T1000 (cell line): ENCODE data around the gene MSH4.
"Not testable (repeated sequence)": the region's sequence is repeated elsewhere in the genome, so short reads cannot be mapped to it uniquely, and the experiment has no call there.

Source experiments
- DNase-seq: peaks from one replicate; lab custom pipeline; 2025; ENCODE audit warnings: mixed read lengths; lab: John Stamatoyannopoulos, UW

The MSH4 gene

DNA sequence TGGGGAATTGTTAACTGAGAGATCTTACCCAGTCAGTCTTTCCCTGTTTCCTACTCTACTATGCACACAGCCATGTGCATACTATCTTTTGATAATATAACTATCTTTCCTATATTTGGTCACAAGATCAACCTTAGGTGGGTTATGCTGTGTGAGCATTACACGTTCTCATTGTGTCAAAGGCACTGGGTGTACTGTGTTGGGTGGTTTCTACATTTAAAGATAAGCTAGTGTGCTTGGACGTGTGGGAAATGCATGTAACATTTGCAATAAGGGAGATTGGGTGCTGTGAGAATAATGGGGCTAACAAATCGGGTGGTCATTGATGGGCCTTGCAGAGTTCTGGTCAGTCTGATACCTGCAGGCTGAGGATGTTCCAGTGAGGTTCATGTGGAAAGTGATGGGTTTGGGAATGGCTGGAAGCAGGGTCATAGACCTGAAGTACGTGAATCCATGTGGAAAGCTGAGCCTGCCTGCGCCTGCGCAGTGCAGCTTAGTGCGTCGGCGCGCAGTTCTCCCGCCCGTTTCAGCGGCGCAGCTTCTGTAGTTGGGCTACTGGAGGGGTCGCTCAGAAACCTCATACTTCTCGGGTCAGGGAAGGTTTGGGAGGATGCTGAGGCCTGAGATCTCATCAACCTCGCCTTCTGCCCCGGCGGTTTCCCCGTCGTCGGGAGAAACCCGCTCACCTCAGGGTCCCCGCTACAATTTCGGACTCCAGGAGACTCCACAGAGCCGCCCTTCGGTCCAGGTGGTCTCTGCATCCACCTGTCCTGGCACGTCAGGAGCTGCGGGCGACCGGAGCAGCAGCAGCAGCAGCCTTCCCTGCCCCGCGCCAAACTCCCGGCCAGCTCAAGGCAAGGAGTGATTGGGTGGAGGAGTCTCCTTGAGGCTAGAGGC is at the start of gene MSH4:
Gene MSH4 (plus strand): TSS at position 507 of the 897 bp plus-strand sequence. CDS start 104 bp downstream, at position 611.
- no peak for DNase-seq

DNA sequence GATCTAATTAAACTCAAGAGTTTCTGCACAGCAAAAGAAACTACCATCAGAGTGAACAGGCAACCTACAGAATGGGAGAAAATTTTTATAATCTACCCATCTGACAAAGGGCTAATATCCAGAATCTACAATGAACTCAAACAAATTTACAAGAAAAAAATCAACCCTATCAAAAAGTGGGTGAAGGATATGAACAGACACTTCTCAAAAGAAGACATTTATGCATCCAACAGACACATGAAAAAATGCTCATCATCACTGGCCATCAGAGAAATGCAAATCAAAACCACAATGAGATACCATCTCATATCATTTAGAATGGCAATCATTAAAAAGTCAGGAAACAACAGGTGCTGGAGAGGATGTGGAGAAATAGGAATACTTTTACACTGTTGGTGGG is 39.5 kb upstream of the MSH4 start:
- DNase-seq: not testable (repeated sequence)

DNA sequence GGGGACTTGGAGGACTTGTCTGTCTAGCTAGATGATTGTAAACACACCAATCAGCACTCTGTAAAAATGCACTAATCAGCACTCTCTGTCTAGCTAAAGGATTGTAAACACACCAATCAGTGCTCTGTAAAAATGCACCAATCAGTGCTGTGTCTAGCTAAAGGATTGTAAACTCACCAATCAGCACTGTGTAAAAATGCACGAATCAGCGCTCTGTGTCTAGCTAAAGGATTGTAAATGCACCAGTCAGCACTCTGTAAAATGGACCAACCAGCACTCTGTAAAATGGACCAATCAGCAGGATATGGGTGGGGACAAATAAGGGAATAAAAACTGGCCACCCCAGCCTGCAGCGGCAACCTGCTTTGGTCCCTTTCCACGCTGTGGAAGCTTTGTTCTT is 38.1 kb upstream of the MSH4 start:
- DNase-seq: not testable (repeated sequence)

DNA sequence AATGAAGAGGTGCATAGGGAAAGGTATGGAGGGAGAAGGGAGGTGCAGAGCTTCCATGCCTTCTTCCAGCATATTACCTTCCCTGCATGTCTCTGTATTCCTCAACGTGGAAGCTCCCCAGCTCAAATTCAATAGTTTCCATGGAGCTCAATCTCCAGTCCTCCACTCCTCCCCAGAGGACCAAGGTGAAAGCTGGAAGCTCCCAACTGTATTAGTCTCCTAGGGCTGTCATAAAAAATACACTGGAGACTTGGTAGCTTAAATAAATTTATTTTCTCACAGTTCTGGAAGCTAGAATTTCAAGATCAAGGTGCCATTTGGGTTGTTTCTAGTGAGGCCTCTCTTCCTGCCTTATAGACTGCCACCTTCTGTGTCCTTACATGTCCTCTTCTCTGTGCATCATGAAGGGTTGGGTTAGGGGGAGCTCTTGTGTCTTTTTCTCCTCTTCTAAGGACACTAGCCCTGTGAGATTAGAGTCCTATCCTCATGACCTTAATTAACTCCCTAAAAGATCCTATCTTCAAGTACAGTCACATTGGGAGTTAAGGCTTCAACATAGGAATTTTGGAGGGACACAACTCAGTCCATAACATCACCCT is 32.5 kb upstream of the MSH4 start:
- DNase-seq: no peak

DNA sequence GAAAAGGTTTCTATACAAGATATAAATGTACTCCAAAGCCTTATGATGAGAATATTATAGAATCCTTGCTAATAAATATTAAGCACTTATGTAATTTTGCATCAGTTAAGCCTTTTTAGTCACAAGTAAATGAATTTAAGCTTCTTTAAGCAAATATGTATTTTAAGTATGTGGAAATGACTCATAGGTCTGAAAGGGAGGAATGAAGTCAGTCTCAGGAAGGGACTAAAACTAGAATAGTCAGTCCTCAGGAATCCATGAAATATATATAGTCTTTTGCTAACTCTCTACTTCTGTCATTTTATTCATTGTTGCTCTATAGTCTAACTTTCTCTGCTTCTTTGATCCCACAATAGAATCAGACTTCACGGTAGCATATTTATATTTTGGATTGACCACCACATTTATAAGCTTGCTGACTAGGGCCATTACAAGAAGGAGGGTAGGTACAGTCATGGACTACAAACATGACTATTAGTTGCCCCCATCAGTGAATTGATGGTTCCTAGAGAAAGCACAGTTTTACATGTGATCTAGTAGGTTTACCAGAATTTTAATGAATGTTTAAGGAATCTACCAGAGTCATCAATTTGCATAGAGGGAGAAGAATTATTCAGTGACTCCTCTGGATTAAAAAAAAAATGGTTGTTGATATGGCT is 30.9 kb upstream of the MSH4 start:
- DNase-seq: no peak

DNA sequence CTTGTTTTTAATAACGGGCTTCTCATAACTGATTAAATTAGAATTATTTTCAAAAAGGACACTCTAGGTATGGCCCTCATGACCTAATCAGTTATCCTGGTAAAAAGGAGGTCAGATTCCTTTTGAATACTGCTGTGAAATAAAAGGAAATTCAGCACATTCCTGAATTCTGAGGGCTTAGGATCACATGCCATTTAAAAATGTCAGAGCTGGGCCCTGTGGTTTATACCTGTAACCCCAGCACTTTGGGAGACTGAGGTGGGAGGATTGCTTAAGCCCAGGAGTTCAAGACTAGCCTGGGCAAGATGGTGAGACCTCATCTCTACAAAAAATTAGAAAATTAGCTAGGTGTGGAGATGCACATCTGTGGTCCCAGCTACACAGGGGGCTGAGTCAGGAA is 28.7 kb upstream of the MSH4 start:
- no peak for DNase-seq

DNA sequence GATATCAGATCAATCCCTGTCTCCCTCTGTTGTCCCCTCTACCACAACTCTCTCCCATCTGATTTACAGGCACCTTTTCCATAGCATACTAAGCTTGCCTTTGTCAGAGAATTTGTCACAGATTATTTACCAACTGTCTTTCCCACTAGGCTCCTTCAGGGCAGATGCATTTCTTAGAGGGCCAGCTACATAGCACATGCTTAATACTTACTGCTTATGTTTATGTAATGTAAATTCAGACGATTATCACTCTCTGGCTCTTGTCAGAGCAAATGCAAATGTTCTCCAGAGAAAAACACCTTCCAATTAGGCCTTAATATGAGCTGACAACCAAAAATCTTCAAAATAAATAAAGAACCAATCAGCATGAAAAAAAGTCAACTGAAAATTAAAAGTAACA is 25.9 kb upstream of the MSH4 start:
- DNase-seq: no peak

DNA sequence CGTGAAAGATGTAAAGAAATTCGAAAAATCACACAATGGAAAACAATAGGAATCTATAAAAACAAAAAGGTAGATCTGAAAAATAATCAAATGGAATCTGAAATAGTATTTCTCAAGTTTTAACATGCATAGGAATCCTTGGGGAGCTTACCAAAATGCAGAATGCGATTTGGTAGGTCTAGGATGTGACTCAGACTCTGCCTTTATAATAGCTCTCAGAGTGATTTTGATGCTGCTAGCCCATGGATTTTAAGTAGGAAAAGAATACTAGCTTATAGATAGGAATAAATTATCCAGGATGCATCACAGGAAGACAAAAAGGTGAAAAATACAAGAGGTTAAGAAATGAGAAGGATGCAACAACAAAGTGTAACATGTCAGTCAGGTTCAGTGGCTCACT is 24.7 kb upstream of the MSH4 start:
- DNase-seq: no peak

DNA sequence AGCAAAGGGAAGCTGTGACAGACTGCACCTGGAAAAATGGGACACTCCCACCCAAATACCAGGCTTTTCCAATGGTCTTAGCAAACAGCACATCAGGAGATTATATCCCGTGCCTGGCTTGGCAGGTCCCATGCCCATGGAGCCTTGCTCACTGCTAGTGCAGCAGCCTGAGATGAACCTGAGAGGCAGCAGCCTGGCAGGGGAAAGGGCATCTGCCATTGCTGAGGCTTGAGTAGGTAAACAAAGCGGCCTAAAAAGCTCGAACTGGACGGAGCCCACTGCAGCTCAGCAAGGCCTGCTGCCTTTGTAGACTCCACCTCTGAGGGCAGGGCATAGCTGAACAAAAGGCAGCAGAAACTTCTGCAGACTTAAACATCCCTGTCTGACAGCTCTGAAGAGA is 18.9 kb upstream of the MSH4 start:
- DNase-seq: not testable (repeated sequence)

DNA sequence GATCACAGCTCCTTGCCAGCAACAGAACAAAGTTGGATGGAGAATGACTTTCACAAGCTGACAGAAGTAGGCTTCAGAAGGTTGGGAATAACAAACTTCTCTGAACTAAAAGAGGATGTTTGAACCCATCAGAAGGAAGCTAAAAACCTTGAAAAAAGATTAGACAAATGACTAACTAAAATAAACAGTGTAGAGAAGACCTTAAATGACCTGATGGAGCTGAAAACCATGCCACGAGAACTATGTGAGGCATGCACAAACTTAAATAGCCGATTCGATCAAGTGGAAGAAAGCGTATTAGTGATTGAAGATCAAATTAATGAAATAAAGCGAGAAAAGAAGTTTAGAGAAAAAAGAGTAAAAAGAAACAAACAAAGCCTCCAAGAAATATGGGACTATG is 18.0 kb upstream of the MSH4 start:
- not testable (repeated sequence) for DNase-seq

DNA sequence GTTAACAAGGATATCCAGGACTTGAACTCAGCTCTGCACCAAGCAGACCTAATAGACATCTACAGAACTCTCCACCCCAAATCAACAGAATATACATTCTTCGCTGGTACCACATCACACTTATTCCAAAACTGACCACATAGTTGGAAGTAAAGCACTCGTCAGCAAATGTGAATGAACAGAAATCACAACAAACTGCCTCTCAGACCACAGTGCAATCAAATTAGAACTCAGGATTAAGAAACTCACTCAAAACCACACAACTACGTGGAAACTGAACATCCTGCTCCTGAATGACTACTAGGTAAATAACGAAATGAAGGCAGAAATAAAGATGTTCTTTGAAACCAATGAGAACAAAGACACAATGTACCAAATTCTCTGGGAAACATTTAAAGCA is 16.5 kb upstream of the MSH4 start:
- not testable (repeated sequence) for DNase-seq

DNA sequence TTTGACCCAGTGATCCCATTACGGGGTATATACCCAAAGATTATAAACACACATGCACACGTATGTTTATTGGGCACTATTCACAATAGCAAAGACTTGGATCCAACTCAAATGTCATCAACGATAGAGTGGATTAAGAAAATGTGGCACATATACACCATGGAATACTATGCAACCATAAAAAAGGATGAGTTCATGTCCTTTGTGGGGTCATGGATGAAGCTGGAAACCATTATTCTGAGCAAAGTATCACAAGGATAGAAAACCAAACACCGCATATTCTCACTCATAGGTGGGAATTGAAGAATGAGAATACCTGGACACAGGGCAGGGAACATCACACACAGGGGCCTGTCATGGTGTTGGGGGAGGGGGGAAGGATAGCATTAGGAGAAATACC is 12.8 kb upstream of the MSH4 start:
- DNase-seq: not testable (repeated sequence)

DNA sequence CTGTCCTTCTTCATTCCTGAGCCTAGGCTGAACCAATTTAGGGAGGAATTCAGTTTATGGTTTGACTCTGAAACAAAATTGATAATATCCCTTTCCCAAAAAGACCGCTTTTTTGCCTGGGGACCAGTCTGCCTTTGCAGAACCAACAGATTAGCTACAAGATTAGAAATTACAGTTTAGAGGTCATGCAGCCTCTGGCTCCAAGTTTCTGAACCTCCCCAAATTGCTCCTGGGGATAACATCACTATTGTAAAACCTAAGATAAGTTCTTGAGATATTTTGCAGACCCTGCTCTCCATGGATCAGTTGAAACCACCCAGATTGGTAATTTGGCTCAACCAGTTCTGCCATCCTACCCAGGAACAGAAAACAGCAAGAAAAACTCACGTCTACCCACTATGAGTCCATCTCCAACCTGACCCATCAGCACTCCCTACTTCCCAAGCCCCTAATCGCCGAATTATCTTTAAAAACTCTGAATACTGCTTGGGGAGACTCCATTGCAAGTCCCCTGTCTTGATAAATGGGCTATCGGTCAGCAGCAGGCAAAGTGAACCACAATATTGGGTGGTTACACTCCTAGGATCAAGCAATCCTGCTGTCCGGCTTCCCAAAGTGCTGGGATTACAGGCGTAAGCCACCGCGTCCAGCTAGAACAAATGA is 11.2 kb upstream of the MSH4 start:
- no peak for DNase-seq

DNA sequence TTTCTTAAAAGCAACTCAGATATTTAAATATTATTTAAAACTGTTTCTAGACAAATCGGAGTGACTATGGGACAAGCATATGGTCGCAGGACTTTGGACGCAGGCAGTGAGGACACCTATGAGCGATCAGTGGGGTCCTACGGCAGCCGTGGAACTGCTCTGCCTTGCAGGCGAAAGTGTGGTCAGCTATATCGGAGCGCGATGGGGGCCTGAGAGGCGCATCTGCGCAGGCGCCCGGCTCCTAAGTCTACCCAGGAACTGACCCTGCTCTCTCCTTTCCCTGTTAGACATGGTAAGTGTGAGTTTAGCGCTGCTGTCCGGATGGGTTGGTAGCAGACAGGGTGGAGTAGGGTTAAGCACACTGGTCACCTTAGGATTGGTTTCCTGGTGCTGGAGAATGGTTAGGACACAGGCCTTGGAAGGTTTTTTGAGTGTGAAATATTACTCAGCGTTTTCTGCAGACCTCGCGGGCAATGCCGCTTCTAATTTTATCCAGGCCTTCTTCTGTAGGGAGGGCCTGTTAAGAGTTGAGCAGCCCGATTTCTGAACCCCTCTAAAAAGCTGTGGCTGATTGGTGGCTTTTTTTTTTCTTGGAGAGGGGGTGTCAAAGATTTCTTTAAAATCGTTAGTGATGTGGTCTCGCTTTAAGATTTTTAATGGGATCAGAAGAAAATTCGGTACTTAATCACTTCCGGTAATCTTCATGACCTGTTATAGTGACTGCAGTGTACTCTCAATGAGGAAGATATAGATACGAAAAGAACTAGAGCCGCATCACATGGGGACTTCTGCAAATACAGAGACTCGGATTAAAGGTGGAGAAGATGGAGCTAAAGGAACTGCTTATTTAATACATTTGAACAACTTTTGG is 10.5 kb upstream of the MSH4 start, which contains the start of gene RABGGTB:
Gene RABGGTB (plus strand): TSS at position 274 of the 871 bp plus-strand sequence. CDS start 16 bp downstream, at position 290.
- DNase-seq: peak; percentile 97

DNA sequence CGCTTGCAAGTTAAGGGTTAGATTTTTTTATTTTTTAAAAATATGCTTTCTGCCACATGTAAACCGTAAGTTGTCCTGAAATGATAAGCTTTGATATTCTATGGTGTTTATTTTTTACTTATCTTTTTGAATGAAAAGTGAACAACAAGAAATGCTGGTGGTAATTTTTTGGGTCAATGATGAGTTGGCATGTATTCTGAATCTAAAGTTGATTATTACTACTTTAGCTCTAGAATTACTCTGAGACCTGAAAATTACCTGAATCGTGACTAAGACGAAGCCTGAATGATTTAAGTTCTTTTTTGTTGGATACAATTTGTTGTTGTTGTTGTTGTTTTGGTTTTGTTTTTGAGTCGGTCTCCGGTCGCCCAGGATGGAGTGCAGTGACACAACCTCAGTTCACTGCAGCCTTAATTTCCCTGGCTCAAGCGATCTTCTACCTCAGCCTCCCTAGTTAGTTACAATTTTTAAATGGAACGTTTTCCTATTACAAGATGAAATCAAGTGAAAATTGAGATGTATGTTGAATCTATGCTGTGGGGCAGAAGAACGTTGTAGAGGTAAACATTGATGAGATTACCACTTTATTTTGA is 9.7 kb upstream of the MSH4 start:
- no peak for DNase-seq

DNA sequence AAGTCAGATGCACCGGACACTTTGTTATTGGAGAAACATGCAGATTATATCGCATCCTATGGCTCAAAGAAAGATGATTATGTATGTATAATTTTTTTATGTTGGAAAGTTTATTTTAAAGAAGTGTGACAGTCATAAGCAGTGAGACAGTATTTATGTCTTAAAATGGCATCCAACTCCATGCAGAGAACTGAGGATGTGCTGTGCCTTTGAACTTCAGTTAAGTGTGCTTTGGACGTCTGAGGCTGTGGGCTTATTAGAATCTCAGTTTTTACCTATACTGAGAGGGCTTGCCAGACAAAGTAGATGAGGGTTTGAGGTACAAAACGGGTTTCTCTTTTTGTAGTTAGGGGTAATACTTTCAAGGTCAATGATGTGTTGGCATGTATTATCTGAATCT is 9.2 kb upstream of the MSH4 start:
- DNase-seq: no peak

DNA sequence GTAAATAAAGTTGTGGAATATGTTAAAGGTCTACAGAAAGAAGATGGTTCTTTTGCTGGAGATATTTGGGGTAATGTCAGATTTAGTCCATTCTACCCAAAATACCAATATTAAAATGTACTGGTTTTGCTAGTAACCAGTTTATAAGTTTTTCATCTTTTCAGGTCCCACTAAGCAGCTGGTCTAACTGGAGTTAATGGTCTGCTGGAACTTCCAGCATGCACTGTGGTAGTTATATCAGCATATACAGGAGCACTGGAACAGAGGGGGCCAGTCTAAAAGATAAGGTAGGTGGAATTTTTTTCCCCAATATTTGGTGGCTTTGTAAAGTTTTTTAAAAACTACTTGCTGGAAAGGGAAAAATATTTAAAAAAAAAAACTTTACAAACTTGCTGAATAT is 6.7 kb upstream of the MSH4 start:
- DNase-seq: no peak

DNA sequence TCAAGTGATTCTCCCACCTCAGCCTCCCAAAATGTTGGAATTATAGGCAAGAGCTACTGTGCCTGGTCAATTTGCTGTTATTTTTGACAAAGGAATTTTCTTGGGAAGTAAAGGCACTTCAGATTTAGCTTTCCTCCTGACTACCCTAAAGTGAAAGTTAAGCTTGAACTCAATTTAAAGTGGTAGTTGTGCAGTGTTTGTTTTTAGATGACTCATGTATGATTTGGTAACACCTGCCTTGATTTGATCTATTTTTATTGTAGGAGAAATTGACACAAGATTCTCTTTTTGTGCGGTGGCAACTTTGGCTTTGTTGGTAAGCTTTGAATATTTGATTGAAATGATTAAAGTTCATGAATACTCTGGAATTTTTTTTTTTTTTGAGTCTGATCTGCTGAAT is 5.7 kb upstream of the MSH4 start:
- DNase-seq: no peak

DNA sequence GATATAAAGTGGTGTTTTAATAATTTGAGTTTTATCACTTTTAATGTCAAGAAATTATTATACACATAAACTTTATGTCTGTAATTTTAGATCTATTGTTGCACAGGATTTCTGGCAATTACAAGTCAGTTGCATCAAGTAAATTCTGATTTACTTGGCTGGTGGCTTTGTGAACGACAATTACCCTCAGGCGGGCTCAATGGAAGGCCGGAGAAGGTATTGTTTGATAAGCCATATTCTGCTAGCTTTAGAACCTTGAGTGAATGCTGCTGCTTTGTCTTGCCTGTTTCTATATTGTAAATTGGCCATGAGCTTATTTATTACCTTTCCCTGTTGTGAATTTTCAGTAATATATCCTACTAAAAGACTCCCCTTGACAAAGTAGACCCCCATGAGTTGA is 4.6 kb upstream of the MSH4 start:
- DNase-seq: no peak

DNA sequence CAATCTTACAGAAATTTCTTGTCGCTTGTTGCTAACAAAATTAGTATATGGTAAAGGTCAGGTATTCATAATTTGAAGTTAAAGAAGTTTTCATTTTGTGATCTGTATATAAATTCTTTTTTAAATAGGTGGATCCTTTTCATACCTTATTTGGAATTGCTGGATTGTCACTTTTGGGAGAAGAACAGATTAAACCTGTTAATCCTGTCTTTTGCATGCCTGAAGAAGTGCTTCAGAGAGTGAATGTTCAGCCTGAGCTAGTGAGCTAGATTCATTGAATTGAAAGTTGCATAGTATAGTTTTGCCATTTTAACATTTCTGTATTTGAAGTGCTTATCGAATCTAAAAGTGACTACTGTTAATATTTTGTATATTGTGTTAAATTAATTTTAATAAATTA is 2.3 kb upstream of the MSH4 start:
- no peak for DNase-seq

DNA sequence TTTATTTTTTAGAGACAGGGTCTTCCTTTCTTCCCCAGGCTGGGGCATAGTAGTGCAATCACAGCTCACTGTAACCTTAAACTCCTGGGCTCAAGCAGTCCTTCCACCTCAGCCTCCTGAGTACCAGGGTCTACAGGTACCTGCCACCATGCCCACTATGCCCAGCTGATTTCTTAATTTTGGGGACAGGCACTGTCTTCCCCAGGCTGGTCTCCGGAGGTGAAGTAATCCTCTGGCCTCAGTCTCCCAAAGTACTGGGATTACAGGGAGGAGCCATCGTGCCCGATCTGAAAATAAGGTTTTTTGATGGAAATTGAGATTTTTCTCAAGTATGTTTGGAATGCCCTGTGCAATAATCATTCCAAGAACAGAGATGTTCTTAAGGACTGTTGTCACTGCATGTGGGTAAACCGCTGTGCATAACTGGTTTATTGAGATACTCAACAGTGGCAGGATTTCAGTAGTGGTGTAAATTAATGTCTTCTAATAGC is 934 bp upstream of the MSH4 start:
- no peak for DNase-seq
